Measurements from ENCODE around the gene STK32C.
A peak's percentile ranks its signal among the peaks of the same experiment; 100 is the strongest.

The STK32C gene

DNA sequence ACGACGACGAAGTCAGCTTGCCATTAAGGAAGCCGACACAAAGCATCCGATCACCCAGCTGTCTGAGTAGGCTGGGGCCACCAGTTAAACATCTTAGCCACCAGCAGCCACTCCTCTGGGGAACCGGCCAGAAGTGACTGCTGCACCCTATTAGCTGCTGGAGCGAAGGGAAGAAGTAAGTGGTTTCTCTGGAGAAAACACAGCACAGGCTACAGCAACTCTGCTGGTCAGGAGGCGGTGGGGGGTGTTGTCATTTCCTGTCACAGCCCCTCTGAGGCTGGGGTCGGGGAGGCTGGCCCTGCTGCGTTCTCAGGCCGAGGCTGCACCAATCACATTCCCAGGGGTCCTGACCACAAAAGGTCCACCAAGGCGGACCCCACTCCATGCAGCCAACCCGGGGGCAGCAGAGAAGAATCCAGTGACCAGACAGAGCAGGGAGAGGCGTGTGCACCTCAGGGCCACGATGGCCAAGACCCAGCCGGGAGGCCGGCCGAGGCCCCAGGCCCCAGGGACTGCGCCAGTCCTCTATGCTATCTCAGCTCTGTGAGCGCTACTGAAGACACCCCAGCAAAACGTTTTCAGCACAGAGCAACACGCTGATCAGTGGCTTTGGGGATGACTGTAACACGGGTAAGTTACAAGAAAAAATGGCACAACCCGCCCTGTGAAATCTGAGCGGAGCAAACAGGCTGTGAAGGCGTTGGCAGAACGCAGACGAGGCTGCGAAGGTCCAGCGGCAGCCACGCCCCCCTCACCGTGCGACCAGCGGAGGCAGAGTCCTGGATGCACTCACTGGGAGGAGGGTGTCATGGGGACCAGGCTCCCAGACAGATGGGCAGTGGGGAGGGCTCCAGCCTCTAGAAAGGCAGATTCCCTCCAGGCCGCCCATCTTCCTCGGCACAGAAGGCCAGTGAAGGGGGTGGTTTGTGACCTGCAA is 24.8 kb downstream of the STK32C start:
- FAIRE-seq (no peak), DNase-seq (ENCODE audit: low spot score) (no peak)

DNA sequence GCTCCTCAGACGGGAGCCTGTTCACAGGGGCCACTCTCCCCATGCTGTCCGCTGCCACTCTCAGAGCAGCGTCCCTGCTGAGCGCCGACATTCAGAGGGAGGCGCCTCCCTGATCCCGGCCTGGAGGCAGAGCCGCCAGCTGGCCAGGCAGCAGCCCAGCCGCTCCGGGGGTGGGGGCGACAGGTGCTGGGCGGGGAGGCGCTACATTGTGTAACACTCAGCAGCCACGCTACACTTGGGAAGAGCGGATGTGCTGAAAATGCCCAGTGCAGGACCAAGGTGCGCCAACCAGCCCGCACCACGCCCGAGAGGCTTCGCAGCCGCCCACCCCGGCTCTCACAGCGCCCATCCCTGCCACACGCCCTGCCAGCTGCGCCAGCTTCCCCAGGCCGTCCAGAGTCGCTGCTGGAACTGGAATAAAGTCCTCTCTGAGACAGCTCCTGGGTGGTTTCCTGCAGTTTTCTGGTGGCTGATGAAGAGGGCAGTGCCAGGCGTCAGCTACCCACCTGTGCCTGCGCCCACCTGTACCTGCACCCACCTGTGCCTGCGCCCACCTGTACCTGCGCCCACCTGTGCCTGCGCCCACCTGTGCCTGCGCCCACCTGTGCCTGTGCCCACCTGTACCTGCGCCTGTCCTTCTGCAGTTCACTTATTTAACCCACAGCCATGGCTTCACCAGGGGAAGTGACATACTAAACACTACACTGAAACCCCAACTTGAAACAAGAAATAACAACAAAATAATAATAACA is 25.7 kb downstream of the STK32C start:
- DNase-seq (ENCODE audit: low spot score), result peak; percentile 14

DNA sequence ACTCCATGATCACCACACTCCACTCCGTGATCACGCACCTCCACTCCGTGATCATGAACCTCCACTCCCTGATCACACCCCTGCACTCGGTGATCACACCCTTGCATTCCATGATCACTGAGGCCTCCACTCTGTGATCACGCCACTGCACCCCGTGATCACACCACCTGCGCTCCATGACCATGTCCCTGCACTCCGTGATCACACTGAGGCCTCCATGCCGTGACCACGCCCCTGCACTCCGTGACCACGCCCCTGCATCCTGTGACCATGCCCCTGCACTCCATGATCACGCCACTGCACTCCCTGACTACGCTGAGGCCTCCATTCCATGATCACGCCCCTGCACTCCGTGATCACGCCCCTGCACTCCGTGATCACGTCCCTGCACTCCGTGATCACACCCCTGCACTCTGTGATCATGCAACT is 27.1 kb downstream of the STK32C start:
- DNase-seq (ENCODE audit: low spot score) (no peak), FAIRE-seq (no peak)

More for the DNA sequence above, 25.7 kb downstream of the STK32C start:
- no peak for FAIRE-seq

DNA sequence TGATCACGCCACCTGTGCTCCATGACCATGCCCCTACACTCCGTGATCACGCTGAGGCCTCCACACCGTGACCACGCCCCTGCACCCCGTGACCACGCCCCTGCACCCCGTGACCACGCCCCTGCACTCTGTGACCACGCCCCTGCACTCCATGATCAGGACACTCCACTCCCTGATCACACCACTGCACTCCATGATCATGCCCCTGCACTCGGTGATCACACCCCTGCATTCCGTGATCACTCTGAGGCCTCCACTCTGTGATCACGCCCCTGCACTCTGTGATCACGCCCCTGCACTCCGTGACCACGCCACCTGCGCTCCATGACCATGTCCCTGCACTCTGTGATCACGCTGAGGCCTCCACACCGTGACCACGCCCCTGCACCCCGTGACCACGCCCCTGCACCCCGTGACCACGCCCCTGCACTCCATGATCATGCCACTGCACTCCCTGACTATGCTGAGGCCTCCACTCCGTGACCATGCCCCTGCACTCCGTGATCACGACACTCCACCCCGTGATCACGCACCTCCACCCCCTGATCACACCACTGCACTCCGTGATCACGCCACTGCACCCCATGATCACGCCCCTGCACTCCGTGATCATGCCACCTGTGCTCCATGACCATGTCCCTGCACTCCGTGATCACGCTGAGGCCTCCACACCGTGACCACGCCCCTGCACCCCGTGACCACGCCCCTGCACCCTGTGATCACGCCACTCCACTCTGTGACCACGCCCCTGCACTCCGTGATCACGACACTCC is 27.7 kb downstream of the STK32C start:
- FAIRE-seq (peak; percentile 92), DNase-seq (ENCODE audit: low spot score) (no peak)

DNA sequence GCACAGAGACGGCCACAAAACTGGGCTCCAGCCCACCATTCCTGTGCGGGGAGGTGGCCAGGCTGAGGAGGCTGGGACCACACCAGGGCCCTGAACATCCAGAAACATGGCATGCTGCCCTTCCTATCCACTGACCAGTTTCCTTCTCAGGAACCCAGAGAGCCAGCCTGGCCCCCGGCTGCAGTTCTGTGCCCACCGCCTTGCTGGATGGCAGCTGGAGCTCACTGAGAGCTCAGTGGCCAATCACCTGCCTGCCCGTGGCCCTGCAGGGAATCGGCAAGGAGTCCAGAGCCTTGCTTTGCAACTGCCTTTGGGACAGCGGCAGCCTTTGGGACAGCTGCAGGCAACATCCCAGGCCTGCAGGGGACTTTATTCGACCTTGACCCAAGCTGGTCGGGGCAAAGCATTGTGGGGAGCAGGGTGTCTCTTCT is 30.4 kb downstream of the STK32C start:
- no peak for FAIRE-seq
- DNase-seq (ENCODE audit: low spot score), result no peak

DNA sequence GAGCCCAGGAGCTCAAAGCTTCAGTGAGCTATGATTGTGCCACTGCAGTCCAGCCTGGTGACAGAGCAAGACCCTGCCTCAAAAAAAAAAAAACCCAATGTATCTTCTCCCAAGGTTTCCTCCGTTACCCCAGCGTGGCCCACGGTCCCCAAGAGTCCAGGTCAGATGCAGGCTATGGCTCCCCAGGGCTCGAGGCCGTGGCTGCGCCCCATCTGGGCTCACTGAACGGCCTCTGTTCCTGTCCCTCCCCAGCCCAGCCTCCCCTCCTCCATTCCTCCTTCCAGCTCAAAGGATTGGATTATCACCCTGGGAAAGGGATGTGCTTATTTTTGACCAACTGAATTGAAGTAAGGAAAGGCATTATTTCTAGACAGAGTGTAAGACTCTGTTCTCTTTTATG is 31.0 kb downstream of the STK32C start:
- FAIRE-seq (no peak), DNase-seq (ENCODE audit: low spot score) (no peak)

DNA sequence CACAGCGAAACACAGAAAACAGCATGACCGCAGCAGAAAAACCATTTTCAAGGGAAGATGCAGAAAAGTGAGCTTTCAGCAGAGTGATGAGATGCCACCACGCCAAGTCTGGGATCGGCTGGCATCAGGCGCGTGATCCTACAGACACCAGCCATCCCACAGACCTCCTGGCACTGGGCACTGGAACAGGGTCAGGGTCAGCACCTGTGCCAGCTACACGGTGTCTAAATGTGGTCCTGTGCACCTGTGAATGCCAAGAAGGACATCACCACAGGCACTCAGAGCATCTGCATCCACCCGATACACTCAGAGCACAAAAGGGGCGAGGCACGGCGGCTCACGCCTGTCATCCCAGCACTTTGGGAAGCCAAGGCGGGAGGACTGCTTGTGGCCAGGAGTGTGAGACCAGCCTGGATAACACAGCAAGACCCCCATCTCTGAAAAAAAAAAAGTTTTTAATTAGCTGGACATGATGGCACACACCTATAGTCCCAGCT is 31.5 kb downstream of the STK32C start:
- DNase-seq (ENCODE audit: low spot score) (no peak), FAIRE-seq (no peak)

DNA sequence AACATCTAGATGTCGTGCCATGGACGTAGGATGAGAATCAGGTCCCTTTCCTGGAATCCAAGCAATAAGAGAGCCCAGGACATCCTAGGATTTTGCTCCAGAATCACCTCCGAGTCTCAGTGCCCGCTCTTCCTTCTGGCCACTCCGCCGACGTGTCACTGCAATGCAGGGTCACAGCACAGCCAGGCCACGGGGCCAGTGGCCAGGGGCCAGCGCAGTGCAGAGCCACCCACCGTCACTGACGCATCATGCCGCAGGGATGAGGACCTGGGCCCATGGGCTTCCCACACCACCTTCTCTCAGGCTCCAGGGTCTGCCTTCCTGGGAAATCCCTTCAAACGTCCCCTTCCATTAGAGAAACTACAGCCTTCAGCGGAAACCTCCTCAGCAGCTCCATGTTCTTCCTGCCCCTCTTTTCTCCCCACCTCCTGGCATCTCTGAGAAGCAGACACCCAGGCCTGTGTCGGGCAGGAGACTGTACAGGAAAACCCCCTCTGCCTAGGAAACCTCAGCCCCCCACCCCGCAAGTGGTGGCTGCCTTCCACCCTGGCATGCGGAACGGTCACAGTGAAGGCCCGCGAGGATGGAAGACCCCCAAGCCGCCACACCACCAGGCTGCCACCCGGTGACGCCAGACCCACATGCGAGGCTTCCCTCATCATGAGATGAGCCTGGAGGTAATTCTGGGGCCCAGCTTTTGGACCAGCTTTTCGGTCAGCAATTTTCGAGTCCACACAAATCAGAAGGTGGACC is 32.1 kb downstream of the STK32C start:
- no peak for DNase-seq (ENCODE audit: low spot score)
- no peak for FAIRE-seq

DNA sequence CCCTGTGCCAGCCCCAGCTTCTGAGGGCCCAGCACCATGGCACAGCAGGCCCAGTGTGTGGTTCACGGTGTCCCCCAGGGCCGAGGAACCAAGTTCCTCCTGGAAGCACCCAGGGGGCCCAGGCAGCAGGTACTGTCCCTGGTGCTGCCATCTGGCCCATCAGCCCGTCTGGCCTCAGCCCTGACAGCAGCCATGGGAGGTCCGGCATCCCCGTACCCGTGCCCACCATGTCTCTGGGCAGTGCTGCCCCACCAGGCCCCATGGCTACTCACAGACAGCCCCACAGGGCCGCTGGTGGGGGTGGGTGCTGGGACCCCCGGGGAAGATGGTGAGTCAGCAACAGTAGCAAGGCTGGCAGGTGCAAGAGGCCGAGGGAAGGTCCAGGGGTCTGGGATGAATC is 32.8 kb downstream of the STK32C start:
- FAIRE-seq (no peak), DNase-seq (ENCODE audit: low spot score) (no peak)

DNA sequence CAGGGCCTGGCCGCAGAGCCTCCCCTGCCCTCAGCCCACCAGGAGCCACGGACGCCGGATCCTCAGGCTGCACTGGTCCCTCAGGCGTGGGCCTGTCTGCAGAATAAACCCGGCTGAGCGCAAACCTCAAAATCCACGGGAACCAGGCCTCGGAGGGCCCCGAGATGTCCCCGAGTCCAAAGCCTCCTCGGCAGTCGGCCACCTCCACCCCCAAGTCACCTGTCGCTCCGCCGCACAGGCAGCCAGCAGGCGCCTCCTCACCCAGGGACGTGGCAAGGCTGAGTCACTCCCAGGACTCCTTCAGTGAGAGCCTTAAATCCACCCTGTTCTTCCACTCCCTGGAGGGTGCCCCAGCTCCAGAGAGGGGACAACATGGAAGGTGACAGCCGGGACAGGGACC is 33.2 kb downstream of the STK32C start:
- DNase-seq (ENCODE audit: low spot score) (no peak), FAIRE-seq (no peak)

DNA sequence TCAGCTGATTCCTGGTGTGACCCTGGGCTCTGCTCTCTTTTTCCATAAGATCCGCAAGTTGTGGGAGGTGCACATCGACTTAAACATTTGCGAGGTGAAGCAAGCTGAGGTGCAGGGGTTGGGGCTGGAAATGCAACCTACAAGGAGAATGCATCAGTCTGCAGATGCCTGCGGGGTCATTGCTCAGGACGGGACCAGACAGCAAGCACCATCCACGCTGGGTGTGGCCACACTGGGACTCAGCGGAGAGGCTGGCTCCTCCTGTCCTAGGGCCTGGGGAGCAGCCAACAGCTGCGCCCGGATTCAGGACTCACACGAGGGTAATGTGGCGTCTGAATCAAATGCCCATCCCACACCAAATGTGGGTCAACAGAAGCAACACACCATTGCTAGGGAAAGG is 33.8 kb downstream of the STK32C start:
- DNase-seq (ENCODE audit: low spot score), result no peak
- no peak for FAIRE-seq

DNA sequence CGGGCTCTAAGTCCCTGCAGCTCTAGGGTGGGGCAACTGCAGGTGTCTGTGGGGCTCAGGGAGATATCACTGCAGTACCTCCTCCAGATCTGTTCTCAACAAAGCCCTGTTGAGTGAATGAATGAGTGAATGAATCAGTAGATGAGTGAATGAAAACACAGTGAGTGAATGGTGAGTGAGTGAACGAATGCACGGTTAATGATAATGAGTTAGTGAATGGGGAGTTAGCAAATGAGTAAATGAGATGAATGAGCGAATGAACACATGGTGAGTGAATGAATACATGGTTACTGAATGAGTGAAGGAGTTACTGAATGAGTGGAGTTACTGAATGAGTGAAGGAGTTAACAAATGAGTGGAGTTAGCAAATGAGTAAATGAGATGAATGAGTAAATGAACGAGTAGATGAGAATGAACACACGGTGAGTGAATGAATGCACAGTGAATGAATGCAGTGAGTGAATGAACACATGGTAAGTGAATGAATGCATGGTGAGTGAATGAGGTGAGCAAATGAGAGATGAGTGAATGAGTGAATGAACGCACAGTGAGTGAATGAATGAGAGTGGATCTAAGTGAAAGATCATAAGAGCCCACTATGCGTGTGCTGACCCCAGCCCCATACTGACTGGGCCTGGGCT is 34.3 kb downstream of the STK32C start:
- DNase-seq (ENCODE audit: low spot score) (no peak), FAIRE-seq (peak; percentile 17)

DNA sequence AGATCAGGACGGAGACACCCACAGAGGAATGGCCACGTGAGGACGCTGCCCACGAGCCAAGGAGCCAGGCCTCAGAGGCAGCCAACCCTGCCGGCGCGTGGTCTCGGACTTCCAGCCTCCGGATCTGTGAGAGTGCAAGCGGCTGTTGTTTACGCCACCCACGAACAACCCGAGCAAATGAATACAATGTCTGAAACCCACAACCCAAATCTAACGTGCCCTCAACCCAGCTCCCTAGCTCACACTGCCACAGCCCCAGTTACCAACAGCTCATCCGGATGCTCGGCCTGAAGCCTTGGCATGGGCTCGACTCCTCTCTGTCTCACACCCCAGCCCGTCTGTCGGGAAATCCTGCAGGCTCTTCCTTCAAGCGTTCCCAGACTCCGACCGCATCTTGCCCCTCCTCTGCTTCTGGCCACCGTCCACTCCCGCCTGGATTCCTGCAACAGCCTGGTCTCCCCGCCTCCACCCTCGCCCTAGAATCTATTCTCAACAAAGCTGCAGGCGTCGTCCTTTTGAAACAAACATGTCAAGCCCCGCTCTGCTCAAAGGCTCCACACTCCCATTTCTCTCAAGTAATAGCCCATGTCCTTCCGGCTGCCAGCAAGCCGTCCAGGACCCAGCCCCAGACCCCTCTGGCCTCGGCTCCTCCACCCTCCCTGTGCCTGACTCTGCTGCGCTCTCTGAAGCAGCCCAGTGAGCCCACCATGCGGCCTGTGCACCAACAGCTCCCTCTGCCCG is 35.3 kb downstream of the STK32C start:
- no peak for DNase-seq (ENCODE audit: low spot score)
- no peak for FAIRE-seq

DNA sequence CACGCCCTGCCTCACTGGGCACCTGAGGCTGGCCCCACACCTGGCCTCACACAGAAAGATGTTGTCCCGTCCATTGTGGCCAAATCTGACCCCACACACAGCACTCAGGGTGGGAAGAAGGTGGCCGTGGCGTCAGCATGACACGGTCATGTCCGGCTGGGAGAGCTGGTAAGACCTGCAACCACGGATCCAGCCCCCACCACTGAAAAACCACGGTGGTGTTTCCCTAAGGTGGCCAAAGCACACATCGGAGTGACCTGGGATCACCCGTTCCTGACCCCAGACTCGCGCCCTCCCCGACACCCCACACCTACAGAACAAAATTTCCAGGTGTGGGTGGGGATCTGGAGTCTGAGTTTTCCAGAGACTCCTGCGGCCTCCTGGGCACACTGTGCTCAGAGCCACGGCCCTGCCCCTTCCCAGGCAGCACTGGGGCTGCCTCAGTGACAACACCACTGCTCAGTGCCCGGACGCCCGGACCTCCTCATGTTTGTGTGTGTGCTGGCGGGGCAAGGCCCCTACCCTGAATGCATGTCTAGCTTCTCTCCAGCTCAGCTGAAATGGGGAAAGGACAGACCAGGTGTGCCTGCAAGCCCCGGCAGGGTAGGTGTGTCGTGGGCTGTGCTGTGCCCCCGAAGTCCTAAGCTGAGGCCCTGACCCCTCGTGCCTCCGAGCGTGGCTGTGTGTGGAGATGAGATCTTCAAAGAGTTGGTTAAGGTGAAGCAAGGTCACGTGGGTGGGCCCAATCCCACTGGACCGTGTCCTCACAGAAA is 36.1 kb downstream of the STK32C start:
- FAIRE-seq, result no peak

DNA sequence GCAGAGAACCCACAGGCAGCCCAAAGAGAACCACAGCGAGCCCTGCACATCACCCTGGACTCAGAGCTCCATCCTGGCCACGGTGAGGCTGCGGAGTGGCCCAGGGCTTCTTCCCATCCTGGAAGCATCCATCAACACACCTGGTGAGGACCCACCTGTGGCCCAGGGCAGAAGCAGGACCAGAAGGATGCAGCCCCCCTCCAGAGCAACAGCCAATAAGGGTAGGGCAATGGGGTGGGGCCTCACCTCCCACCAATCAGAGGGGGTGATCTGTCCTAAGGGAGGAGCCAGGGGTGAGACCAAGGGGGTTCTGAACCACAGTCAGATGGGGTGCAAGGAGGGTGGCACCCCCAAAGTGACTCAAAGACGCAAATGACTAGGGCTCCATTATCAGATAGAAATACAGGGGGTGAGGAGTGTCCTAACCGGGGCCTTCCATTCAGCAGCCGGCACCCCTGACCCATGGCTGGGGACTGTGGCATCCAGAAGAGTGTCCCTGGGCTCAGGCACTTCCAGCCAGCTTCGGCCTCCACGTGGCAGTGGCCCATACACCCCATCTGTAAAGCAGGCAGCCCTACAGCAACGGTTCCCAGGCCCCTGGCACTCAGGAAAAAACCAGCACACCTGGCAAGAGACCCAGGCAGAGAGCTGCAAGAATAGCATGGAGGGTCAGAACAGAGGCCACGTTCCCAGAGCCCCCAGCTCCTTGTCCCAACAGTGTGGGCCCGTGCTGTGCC is 36.9 kb downstream of the STK32C start:
- DNase-seq (ENCODE audit: low spot score) (no peak), FAIRE-seq (no peak)

More for the DNA sequence above, 36.1 kb downstream of the STK32C start:
- no peak for DNase-seq (ENCODE audit: low spot score)

DNA sequence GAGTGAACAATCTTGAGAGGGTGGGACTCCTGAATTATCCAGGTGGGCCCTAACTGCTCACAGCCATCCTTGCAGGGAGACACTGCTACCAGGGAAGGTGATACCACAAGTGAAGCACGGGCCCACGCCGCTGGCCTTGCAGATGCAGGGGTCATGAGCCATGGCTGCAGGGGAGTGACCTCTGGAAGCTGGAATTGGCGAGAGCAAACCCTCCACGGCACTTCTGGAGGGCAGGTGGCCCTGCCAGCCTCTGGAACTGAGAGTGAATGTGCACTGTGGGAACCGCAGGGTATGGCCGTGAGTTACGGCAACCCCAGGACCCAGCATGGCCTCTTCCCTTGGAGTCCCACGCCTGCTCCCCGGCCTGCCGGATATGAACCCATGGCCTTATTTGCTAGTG is 37.5 kb downstream of the STK32C start:
- DNase-seq (ENCODE audit: low spot score) (no peak), FAIRE-seq (no peak)

DNA sequence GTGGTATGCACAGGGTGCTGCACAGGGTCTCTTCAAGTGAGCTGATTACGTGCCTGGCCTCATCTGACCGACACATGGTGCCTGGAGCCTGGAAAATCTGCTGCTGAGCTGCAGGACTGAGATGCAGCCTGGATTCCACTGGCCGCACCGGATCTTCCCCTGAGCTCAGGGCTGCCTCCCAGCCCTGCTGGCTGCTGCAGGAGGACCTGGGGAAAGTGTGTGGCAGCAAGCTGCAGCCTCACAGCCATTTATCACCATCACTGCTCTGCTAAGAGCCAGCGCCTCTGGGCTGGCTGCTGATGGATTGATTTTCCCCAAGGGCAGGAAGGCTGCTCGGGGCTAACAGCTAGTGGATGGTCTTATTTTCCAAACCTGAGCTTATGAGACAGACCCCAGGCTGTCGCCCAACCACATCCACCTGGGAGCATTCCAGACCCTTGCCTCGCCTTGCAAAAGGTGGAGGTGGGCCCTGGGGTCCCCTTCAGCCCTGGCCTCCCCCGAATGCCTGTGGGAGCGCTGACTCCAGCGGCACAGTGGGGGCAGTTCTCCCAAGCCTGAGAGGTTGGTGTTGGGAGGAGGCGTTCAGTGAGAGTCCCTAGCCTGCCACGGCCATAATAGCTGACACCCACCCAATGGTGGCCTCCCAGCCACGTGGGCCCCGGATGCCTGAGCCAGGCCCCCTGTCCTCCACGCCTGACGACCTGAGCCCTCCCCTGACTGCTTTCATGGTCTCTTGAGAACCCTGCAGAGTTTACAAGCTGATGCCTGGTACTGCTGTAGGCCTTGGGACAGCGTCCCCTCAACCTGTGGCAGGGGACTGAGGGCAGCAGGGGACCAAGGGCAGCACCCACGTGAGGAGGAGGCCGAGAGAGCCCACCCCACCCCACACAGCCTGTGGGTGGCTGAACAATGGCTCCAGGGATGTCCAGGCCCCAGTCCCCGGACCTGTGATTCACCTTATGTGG is 38.2 kb downstream of the STK32C start:
- FAIRE-seq (no peak), DNase-seq (ENCODE audit: low spot score) (no peak)
